Measurements from ENCODE around the gene FAM120AOS. TPM values are rescaled to one million over a fixed set of nuclear protein-coding genes. Genes with fewer than 3 reads are reported as not detected.
A peak's percentile ranks its signal among the peaks of the same experiment; 100 is the strongest.

FAM120AOS gene
- total RNA-seq = 10 to 100 TPM; 38.7 to 43.1 TPM

GRCh38 chr9:93453047-93453914 lies at the start of gene FAM120AOS:
Gene FAM120AOS (minus strand): TSS chr9:93453581. CDS start chr9:93452709, 872 bp downstream.
- Mint-ChIP-seq H3K4me3 (peak within 1 kb of the TSS; percentile 89), H3K4me1 (peaks cover 47% of the 10 kb centered on the region), H3K36me3 (ENCODE audit: low read depth) (peaks cover 44% of the 10 kb centered on the region), H3K9me3 (ENCODE audit: low read depth) (no peaks in the 10 kb centered on the region), H3K27me3 (no peaks in the 10 kb centered on the region), H3K27ac (peak within 1 kb of the TSS; percentile 96)
- ChIA-PET POLR2A (interaction anchor here (0.6 to 1.9 kb wide), 7 partner anchors 10 to 490 kb away, joined by 3 to 6 read pairs (median 3); no protein-coding TSS in a partner anchor), CTCF (interaction anchor here (0.6 to 2.0 kb wide), 7 partner anchors 11 to 344 kb away, joined by 3 to 14 read pairs (median 4); no protein-coding TSS in a partner anchor)
- ATAC-seq = peak; percentile 68
- intact Hi-C loops (cut with DNase I, micrococcal nuclease) = loop anchor here (1.0 to 10.0 kb wide), 14 partner anchors 48 to 1864 kb away; partner anchors contain the start of genes CARD19 (in 1 of the 2), CENPP (in 1 of the 2), FANCC (in 1 of the 2) and IARS1 (in 1 of the 2)
- DNase-seq = peak; percentile 92

GRCh38 chr9:93501406-93501805 lies 48.0 kb upstream of the FAM120AOS start:
- DNase-seq (no peak), ATAC-seq (peak; percentile 43)
- H3K9me3 Mint-ChIP-seq (ENCODE audit: low read depth) = no peaks in the 10 kb centered on the region
- H3K4me1 Mint-ChIP-seq = peaks cover 51% of the 10 kb centered on the region
- CTCF ChIA-PET = no interaction called here
- intact Hi-C loops (cut with DNase I, micrococcal nuclease) = loop anchor here (2.0 to 5.0 kb wide), 2 partner anchors 49 kb away; partner anchors contain the start of genes FAM120AOS (in 2 of the 2) and FAM120A (in 1 of the 2)
- peak overlapping the region; percentile 43 for H3K4me3 Mint-ChIP-seq
- H3K27ac Mint-ChIP-seq = peak overlapping the region; percentile 84
- H3K36me3 Mint-ChIP-seq (ENCODE audit: low read depth) = peaks cover 71% of the 10 kb centered on the region
- H3K27me3 Mint-ChIP-seq = no peaks in the 10 kb centered on the region
- POLR2A ChIA-PET = no interaction called here

DNA sequence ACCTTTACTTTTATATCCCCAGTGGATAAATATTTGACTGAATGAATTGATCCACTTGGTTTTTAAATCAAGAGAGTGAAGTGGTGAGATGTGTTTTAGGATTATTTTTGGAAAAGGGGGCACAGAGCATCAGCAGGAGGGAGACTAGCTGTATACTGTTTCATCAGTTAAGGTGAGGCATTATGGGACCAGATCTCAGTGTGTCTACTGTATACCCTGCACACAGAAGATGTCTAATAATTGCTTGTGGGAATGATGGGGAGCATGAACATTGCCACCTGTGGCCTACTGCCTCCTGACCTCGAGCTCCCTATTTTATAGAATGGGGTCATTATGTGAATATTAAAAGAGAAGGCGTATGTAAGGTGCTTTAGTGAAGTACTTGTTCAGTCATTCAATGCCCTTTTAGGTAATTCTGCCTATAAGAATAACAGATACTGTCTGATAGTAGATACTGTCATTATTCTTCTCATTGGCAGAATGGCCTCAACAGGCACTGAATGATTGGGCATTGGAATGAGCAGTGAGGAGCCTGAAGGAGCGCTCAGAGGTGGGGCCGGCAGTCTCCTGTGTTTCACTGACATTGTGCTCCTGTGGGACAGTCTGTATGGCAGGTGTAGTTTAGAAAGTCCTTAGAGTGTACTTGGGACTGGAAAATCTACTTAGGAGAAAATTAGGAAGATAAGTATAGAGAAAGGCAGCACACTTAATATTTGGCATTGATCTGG lies 47.4 kb upstream of the FAM120AOS start:
- Mint-ChIP-seq H3K27ac (peak overlapping the region; percentile 84), H3K4me1 (peaks cover 48% of the 10 kb centered on the region), H3K4me3 (peak overlapping the region; percentile 43), H3K27me3 (no peaks in the 10 kb centered on the region), H3K36me3 (ENCODE audit: low read depth) (peaks cover 72% of the 10 kb centered on the region), H3K9me3 (ENCODE audit: low read depth) (no peaks in the 10 kb centered on the region)
- POLR2A ChIA-PET = no interaction called here
- CTCF ChIA-PET = no interaction called here
- intact Hi-C loops (cut with DNase I, micrococcal nuclease) = loop anchor here (2.0 to 5.0 kb wide), 2 partner anchors 48 kb away; partner anchors contain the start of genes FAM120AOS (in 2 of the 2) and FAM120A (in 1 of the 2)
- ATAC-seq (peak; percentile 24), DNase-seq (no peak)

- POLR2A ChIA-PET = no interaction called here
- DNase-seq (no peak), ATAC-seq (no peak)
- Mint-ChIP-seq H3K4me1 (peaks cover 28% of the 10 kb centered on the region), H3K27me3 (no peaks in the 10 kb centered on the region), H3K27ac (no peak overlapping the region), H3K36me3 (ENCODE audit: low read depth) (peaks cover 55% of the 10 kb centered on the region), H3K9me3 (ENCODE audit: low read depth) (no peaks in the 10 kb centered on the region), H3K4me3 (no peak overlapping the region)
- intact Hi-C loops (cut with DNase I, micrococcal nuclease) = no loop called here
- CTCF ChIA-PET = interaction anchor here (1.1 kb wide), 1 partner anchor 13 kb away, joined by 3 read pairs; no protein-coding TSS in a partner anchor
Measured at GRCh38 chr9:93496285-93496684, 42.9 kb upstream of the FAM120AOS start.

DNA sequence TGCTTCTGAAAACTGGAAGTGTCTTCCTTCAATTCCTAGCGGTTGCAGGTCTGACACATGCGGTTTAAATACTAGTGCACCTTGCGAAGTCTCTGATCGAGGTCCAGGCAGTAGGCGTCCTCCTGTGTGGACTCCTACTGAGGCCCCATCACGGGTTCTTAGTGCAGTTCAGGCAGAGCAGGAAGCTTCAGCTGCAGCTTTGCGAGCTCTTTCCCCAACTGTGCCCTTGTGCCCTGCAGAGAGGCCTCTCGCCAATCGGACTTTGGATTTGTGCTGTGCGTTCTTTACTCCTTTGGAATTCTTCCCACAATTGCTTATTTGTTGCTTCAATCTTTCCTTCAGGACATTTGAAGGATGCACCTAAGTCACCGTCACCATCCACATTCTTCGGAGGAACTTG lies 40.6 kb upstream of the FAM120AOS start:
- ATAC-seq (no peak), DNase-seq (no peak)
- ChIA-PET CTCF (no interaction called here), POLR2A (no interaction called here)
- Mint-ChIP-seq H3K4me3 (no peak overlapping the region), H3K9me3 (ENCODE audit: low read depth) (no peaks in the 10 kb centered on the region), H3K27me3 (no peaks in the 10 kb centered on the region), H3K36me3 (ENCODE audit: low read depth) (peaks cover 44% of the 10 kb centered on the region), H3K27ac (no peak overlapping the region), H3K4me1 (peaks cover 16% of the 10 kb centered on the region)
- intact Hi-C loops (cut with DNase I, micrococcal nuclease) = no loop called here

- peaks cover 47% of the 10 kb centered on the region for H3K36me3 Mint-ChIP-seq (ENCODE audit: low read depth)
- ChIA-PET POLR2A (no interaction called here), CTCF (no interaction called here)
Measured at GRCh38 chr9:93492327-93492726, 38.9 kb upstream of the FAM120AOS start.

GRCh38 chr9:93491593-93492232 lies 38.3 kb upstream of the FAM120AOS start:
- no peaks in the 10 kb centered on the region for H3K9me3 Mint-ChIP-seq (ENCODE audit: low read depth)
- H3K27ac Mint-ChIP-seq = no peak overlapping the region
- peaks cover 27% of the 10 kb centered on the region for H3K4me1 Mint-ChIP-seq
- ChIA-PET POLR2A (interaction anchor here (0.7 kb wide), 1 partner anchor 103 kb away, joined by 4 read pairs; no protein-coding TSS in a partner anchor), CTCF (interaction anchor here (0.7 kb wide), 1 partner anchor 9 kb away, joined by 3 read pairs; no protein-coding TSS in a partner anchor)
- DNase-seq (no peak), ATAC-seq (no peak)
- peaks cover 45% of the 10 kb centered on the region for H3K36me3 Mint-ChIP-seq (ENCODE audit: low read depth)
- intact Hi-C loops (cut with DNase I, micrococcal nuclease) = no loop called here
- no peak overlapping the region for H3K4me3 Mint-ChIP-seq
- H3K27me3 Mint-ChIP-seq = no peaks in the 10 kb centered on the region

More at GRCh38 chr9:93492327-93492726, 38.9 kb upstream of the FAM120AOS start:
- no peak overlapping the region for H3K4me3 Mint-ChIP-seq
- H3K27me3 Mint-ChIP-seq = no peaks in the 10 kb centered on the region
- DNase-seq = no peak
- intact Hi-C loops (cut with DNase I, micrococcal nuclease) = no loop called here
- H3K9me3 Mint-ChIP-seq (ENCODE audit: low read depth) = no peaks in the 10 kb centered on the region
- peaks cover 22% of the 10 kb centered on the region for H3K4me1 Mint-ChIP-seq
- ATAC-seq = no peak
- H3K27ac Mint-ChIP-seq = no peak overlapping the region

DNA sequence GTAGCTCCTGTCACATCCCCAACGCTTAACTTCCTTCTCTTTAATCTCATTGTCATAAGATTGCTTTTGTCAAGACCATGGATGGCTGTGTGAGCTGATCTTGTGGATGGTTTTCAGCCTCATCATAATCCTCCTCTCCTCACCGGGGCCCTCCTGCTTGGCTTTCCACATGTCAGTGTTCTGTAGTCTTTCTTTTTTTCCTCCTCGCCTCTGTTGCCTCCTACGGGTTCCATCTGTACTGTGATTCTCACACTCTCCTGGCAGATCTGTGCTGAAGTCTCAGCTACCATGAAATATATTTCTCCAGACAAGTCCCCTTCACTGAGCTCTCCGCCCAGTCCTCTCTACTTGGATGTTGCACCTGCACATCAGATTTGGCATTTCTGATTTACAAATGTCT lies 34.9 kb upstream of the FAM120AOS start:
- Mint-ChIP-seq H3K9me3 (ENCODE audit: low read depth) (no peaks in the 10 kb centered on the region), H3K4me1 (peaks cover 28% of the 10 kb centered on the region), H3K27ac (no peak overlapping the region), H3K27me3 (no peaks in the 10 kb centered on the region), H3K4me3 (no peak overlapping the region), H3K36me3 (ENCODE audit: low read depth) (peaks cover 46% of the 10 kb centered on the region)
- DNase-seq = no peak
- intact Hi-C loops (cut with DNase I, micrococcal nuclease) = no loop called here
- CTCF ChIA-PET = no interaction called here
- POLR2A ChIA-PET = no interaction called here
- ATAC-seq = no peak

DNA sequence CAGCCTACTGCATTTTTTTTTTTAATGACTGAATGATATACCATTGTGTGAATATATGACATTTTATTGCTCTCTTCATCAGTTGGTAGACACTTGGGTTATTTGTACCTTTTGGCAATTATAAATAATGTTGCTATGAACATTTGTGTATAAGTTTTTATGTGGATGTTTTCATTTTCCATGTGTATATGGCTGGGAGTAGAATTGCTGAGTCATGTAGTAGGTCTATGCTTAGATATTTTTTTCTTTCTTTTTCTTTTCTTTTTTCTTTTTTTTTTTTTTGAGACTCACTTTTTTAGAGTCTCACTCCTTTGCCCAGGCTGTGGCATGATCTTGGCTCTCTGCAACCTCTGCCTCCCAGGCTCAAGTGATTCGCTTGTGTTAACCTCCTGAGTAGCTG lies 32.9 kb upstream of the FAM120AOS start:
- Mint-ChIP-seq H3K9me3 (ENCODE audit: low read depth) (no peaks in the 10 kb centered on the region), H3K27me3 (no peaks in the 10 kb centered on the region), H3K27ac (no peak overlapping the region), H3K36me3 (ENCODE audit: low read depth) (peaks cover 48% of the 10 kb centered on the region), H3K4me3 (no peak overlapping the region), H3K4me1 (peaks cover 28% of the 10 kb centered on the region)
- intact Hi-C loops (cut with DNase I, micrococcal nuclease) = no loop called here
- ChIA-PET POLR2A (interaction anchor here (0.7 kb wide), 1 partner anchor 33 kb away, joined by 3 read pairs; the partner anchor contains the start of gene FAM120AOS), CTCF (interaction anchor here (0.7 to 0.9 kb wide), 2 partner anchors 12 to 1310 kb away, joined by 3 to 5 read pairs; no protein-coding TSS in a partner anchor)
- ATAC-seq = no peak
- no peak for DNase-seq

DNA sequence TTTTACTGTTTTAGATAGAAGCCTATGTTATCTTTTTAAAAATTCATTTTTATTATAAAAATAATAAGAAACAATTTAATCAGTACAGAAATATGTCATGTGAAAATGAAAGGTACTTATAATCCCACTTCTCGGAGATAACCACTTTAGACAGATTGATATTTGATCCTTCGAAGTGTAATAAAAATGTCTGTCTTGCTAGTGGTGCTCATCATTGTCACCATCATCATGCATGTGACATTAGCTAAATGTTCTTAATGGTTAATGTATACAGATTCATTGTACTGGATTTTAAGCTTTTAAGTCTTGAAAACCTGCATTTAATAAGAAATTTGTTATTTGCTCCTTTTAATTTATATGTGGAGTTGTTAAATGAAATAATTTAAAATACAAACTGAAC lies 30.1 kb upstream of the FAM120AOS start:
- H3K27me3 Mint-ChIP-seq = no peaks in the 10 kb centered on the region
- no peak overlapping the region for H3K4me3 Mint-ChIP-seq
- no peak overlapping the region for H3K27ac Mint-ChIP-seq
- H3K9me3 Mint-ChIP-seq (ENCODE audit: low read depth) = no peaks in the 10 kb centered on the region
- intact Hi-C loops (cut with DNase I, micrococcal nuclease) = no loop called here
- POLR2A ChIA-PET = no interaction called here
- peaks cover 23% of the 10 kb centered on the region for H3K4me1 Mint-ChIP-seq
- H3K36me3 Mint-ChIP-seq (ENCODE audit: low read depth) = peaks cover 41% of the 10 kb centered on the region
- CTCF ChIA-PET = interaction anchor here (1.0 to 1.1 kb wide), 2 partner anchors 8 to 15 kb away, joined by 3 read pairs; no protein-coding TSS in a partner anchor
- DNase-seq (no peak), ATAC-seq (no peak)
